KG1 (cell line): ENCODE measurements around the gene MARF1.
"Not testable (repeated sequence)": the region's sequence is repeated elsewhere in the genome, so short reads cannot be mapped to it uniquely, and the experiment has no call there.

Source experiments
- DNase-seq: peaks from one replicate; lab custom pipeline; 2025; lab: John Stamatoyannopoulos, UW

The MARF1 gene

GRCh38 chr16:15653227-15653626, 10.3 kb upstream of the MARF1 start:
- no peak for DNase-seq

GRCh38 chr16:15652293-15653001, 9.5 kb upstream of the MARF1 start:
- DNase-seq = no peak

GRCh38 chr16:15650698-15651171, 7.8 kb upstream of the MARF1 start:
- DNase-seq = peak; percentile 18

DNA sequence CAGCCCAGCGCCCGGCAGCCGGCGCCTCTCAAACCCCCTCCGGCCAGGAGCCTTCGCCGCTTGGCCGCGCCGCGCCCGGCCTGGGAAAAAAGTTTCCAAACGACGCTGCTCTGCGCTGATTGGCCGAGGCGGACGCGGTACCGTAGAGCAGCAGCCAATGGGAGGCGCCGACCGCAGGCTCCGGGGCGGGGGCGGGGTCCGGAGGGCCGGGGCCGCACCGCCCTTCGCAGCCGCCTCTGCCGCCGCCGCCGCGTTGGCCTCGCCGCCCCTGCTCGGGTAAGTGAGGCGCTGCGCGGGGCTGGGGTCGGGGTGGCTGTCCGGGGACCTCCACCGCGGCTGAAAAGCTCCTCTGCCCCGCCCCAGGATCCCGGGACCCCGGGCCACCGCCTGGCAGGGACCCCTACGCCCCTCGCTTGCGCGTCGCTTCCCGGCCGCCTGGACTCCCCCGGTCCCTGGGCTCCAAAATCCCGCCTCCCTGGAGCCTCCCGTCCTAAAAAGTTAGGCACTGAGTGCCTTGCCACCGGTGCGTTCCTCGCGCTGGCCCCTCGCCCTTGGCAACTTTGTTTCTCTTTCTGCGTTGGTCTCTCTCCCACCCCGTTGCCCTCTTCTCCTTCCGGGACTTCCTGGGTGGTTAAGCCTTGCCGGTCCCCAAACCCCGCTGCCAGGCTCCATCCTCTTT, 7.2 kb upstream of the MARF1 start, which contains the start of gene NDE1:
Gene NDE1, plus strand, starts transcription at position 227 of the 679 bp plus-strand sequence. CDS start 14,534 bp downstream, outside the sequence.
- DNase-seq = peak; percentile 59

DNA sequence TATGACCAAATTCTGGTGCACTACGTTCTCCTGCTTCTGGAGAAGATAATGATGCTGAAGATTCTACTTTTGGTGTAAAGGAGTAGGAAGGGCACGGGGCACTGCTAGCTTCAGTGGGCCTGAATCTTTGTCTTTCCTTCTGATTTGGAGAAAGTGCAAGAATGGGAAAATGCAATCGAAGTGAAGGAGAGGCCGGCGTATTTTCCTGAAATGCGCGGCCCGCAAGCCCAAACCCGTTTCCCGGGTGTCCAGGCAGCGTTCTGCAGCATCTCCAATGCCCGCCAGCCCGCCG, 6.7 kb upstream of the MARF1 start:
- no peak for DNase-seq

DNA sequence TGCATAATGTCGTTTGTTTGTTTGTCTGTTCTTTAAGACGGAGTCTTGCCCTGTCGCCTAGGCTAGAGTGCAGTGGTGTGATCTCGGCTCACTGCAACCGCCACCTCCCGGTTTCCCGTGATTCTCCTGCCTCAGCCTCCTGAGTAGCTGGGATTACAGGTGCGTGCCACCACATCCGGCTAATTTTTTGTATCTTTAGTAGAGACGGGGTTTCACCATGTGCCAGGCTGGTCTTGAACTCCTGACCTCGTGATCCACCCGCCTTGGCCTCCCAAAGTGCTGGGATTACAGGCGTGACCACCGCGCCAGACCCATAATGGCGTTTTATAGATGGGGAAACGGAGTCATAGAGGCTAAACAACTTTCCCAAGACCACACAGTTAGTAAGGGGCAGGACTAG, 6.4 kb upstream of the MARF1 start:
- not testable (repeated sequence) for DNase-seq

GRCh38 chr16:15648135-15648730, 5.3 kb upstream of the MARF1 start:
- DNase-seq = no peak

- no peak for DNase-seq
These were observed 4.5 kb upstream of the MARF1 start for GRCh38 chr16:15647294-15648014.

DNA sequence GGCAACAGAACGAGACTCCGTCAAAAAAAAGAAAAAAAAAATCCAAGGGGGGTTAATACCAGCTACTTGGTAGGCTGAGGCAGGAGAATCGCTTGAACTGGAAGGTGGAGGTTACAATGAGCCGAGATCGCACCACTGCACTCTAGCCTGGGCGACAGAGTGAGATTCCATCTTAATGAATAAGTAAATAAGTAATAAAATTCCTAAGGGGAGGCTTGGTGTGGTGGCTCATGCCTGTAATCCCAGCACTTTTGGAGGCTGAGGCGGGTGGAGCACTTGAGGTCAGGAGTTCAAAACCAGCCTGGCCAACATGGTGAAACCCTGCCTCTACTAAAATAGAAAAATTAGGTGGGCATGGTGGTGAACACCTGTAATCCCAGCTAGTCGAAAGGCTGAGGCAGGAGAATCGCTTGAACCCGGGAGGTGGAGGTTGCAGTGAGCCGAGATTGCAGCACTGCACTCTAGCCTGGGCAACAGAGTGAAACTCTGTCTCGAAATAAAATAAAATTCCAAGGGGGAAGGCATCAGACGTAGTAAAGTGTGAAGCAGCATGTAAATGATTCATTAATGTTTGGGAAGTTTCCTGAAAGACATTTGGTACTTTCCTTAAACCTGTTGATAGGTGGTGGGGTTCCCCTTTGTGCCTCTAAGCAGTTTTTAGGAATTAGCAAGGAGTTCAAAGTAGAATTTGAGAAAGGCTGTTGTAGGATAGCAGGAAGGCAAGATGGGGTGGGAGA, 3.8 kb upstream of the MARF1 start:
- DNase-seq = not testable (repeated sequence)

DNA sequence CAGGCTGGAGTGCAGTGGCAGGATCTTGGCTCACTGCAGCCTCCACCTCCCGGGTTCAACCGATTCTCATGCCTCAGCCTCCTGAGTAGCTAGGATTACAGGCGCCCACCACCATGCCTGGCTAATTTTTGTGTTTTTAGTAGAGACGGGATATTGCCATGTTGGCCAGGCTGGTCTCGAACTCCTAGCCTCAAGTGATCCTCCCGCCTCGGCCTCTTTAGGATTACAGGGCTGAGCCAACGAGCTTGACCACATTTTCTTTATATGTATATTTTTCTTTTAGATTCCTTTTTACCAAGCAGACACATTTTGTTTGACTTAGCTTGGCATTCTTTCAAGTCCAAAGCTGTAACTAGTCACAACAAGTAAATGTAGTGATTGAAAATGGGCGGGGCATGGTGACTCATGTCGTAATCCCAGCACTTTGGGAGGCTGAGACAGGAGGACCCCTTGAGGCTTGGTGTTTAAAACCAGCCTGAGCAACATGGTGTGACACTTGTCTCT, 2.1 kb upstream of the MARF1 start:
- not testable (repeated sequence) for DNase-seq

GRCh38 chr16:15644267-15644961, 1.5 kb upstream of the MARF1 start:
- no peak for DNase-seq

GRCh38 chr16:15643946-15644250, 944 bp upstream of the MARF1 start:
- DNase-seq = no peak

DNA sequence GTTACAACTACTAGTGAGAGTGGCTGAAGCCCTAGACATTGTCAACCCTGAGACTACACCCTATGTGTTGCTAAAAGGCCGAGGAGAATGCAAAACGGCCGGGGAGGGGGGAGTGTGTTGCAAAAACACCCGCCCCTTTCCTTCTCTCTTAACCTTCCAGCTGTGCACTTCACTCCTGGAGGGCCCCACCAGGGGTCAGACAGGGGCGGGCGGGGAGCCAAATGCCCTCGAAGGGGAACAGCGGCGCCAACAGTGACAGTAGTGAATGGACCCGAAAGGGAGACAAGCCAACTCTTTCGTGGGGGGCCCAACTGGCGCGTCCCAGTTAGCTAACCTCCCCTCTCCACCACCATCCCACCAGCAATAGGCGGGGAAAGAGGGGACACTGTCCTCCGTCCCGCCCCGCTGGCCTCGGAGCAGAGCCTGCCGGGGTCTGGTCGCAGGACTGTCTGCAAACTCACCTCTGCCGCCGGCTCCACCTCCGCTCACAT, 352 bp downstream of the MARF1 start:
- peak; percentile 62 for DNase-seq

DNA sequence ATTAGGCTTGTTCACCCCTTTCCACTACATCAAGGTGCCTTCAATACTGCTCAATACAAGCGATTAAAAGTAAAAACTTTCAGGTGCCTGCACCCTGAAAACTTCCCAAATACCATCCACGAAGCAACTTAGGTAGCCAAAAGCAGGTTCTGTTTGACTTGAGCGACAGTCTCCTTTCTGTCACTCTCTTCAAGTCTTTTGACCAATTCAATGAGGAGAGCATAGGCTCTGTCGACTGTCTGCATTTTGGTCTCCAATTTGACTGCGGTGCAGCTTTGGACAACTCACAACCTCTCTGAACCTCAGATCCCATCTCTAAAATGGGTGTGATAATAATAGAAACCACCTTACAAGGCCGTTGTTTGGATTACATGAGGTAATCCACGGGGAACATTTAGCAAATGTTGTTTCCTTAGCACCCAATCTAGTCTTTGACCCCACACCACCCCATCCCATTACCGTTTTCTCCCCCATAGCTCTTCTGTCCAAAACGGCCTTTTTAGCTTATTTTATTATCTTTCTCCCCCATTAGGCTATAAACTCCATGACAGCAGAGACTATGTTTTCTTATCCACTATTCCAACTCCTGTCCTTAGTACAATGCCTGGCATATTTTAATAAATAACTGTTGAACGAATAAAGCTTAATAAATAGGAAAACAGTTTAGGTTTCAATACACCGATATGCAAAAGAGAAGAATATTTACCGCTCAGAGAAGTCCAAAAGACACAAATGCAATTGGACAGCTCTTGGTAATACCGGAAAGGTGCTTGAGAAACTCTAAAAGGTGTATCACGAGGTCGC, 999 bp downstream of the MARF1 start:
- no peak for DNase-seq

- no peak for DNase-seq
These were observed 2.0 kb downstream of the MARF1 start for GRCh38 chr16:15640966-15641365.

DNA sequence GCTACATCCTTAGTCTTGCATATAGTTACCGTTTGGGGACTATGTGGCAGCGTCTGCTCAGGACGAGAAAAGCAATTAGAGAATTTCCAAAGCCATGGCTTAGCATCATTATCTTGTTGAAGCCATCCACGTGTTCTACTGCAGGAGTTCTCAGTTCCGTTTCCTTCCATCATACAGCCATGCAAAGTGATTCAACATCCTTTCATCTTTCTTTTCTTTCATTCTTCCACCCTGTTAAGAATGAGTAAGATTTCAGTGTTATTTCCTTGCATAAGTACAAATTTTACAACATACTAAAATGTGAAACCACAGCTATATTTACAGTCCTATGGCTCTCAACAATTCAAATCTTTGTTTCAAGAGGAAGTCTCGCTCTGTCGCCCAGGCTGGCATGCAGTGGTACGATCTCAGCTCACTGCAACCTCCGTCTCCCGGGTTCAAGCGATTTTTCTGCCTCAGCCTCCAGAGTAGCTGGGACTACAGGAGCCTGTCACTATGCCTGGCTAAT, 3.8 kb downstream of the MARF1 start:
- DNase-seq = no peak

- DNase-seq = no peak
These were observed 6.5 kb downstream of the MARF1 start for GRCh38 chr16:15636392-15636873.

DNA sequence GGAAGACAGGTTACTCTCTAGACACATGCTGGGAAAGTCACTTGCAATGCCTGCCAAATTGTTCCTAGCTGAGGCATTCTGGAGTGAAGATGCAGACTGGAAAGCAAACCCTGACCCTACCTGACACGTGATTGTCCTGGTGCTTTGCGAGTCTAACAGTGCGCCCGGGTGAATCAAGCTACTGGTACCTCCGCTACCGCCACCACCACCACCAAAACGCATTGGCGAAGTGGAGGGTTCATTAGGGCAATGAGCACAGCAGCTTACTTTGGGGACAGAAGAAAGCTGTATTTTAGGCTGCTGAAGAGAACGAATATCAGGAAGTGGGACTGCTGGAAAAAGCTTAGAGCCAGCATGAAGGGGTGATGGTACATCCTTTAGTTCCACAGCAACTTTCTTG, 7.0 kb downstream of the MARF1 start:
- no peak for DNase-seq

- DNase-seq = no peak
These were observed 11.1 kb downstream of the MARF1 start for GRCh38 chr16:15631730-15632409.
